ENCODE results near the gene STAM.

Gene STAM

GRCh38 chr10:17683541-17683940 lies 39.6 kb downstream of the STAM start:
- no peak for TF ChIP-seq CTCF (IDR thresholded peaks at IDR 0.05; ENCODE audit: low read depth, low read length, missing control alignments)
- no peak for DNase-seq (ENCODE audit: extremely low read depth, low read depth)
- H3K4me3 ChIP-seq (replicated peaks; ENCODE audit: low read depth, low read length): no peak overlapping the region

GRCh38 chr10:17684537-17684936 lies 40.6 kb downstream of the STAM start:
- DNase-seq (ENCODE audit: extremely low read depth, low read depth): no peak
- no peak for TF ChIP-seq CTCF (IDR thresholded peaks at IDR 0.05; ENCODE audit: low read depth, low read length, missing control alignments)
- no peak overlapping the region for H3K4me3 ChIP-seq (replicated peaks; ENCODE audit: low read depth, low read length)

- TF ChIP-seq CTCF (IDR thresholded peaks at IDR 0.05; ENCODE audit: low read depth, low read length, missing control alignments): no peak
- H3K4me3 ChIP-seq (replicated peaks; ENCODE audit: low read depth, low read length): no peak overlapping the region
- no peak for DNase-seq (ENCODE audit: extremely low read depth, low read depth)
These were observed 41.4 kb downstream of the STAM start for GRCh38 chr10:17685233-17685840.

- no peak for TF ChIP-seq CTCF (IDR thresholded peaks at IDR 0.05; ENCODE audit: low read depth, low read length, missing control alignments)
- no peak overlapping the region for H3K4me3 ChIP-seq (replicated peaks; ENCODE audit: low read depth, low read length)
- DNase-seq (ENCODE audit: extremely low read depth, low read depth): no peak
These were observed 43.3 kb downstream of the STAM start for GRCh38 chr10:17687117-17687831.

GRCh38 chr10:17689137-17689536 lies 45.2 kb downstream of the STAM start:
- DNase-seq (ENCODE audit: extremely low read depth, low read depth): no peak
- TF ChIP-seq CTCF (IDR thresholded peaks at IDR 0.05; ENCODE audit: low read depth, low read length, missing control alignments): no peak
- H3K4me3 ChIP-seq (replicated peaks; ENCODE audit: low read depth, low read length): no peak overlapping the region

GRCh38 chr10:17693009-17693408 lies 49.1 kb downstream of the STAM start:
- no peak overlapping the region for H3K4me3 ChIP-seq (replicated peaks; ENCODE audit: low read depth, low read length)
- no peak for DNase-seq (ENCODE audit: extremely low read depth, low read depth)
- no peak for TF ChIP-seq CTCF (IDR thresholded peaks at IDR 0.05; ENCODE audit: low read depth, low read length, missing control alignments)
